GM19397 (cell line): Measurements from ENCODE around the gene NCKAP1.
"Not testable (repeated sequence)": the region's sequence is repeated elsewhere in the genome, so short reads cannot be mapped to it uniquely, and the experiment has no call there.

ENCODE experiments used
- ATAC-seq: cut with Tn5 transposase; IDR thresholded peaks from one replicate; pipeline ENCODE4 v1.9.1; 2021; ENCODE audit warnings: mild to moderate bottlenecking, moderate library complexity; ENCODE audit not compliant: unreplicated experiment

NCKAP1 gene

GRCh38 chr2:183038341-183039300 is at the start of gene NCKAP1:
TSS of gene NCKAP1 (minus strand) at chr2:183038457. CDS start at chr2:183038099, 358 bp downstream.
- ATAC-seq: peak; percentile 83

- no peak for ATAC-seq
These were observed 43.7 kb upstream of the NCKAP1 start for GRCh38 chr2:183081911-183082310.

GRCh38 chr2:183079139-183079775 is 41.0 kb upstream of the NCKAP1 start:
- ATAC-seq: peak; percentile 33

- peak; percentile 89 for ATAC-seq
These were observed 40.3 kb upstream of the NCKAP1 start, which contains the start of gene DUSP19 for GRCh38 chr2:183078464-183079138. TSS of gene DUSP19 (plus strand) at chr2:183078747. CDS start at chr2:183078934, 187 bp downstream.

GRCh38 chr2:183078163-183078463 is 39.9 kb upstream of the NCKAP1 start:
- ATAC-seq: no peak

GRCh38 chr2:183072177-183072576 is 33.9 kb upstream of the NCKAP1 start:
- ATAC-seq: no peak

GRCh38 chr2:183070942-183071844 is 32.9 kb upstream of the NCKAP1 start:
- ATAC-seq: no peak

GRCh38 chr2:183069174-183069573 is 30.9 kb upstream of the NCKAP1 start:
- no peak for ATAC-seq

GRCh38 chr2:183068561-183068960 is 30.3 kb upstream of the NCKAP1 start:
- no peak for ATAC-seq

- ATAC-seq: no peak
These were observed 24.8 kb upstream of the NCKAP1 start for GRCh38 chr2:183063083-183063482.

GRCh38 chr2:183060571-183061231 is 22.4 kb upstream of the NCKAP1 start:
- no peak for ATAC-seq

GRCh38 chr2:183059561-183059960 is 21.3 kb upstream of the NCKAP1 start:
- ATAC-seq: no peak

- peak; percentile 43 for ATAC-seq
These were observed 19.2 kb upstream of the NCKAP1 start for GRCh38 chr2:183057333-183057985.

- no peak for ATAC-seq
These were observed 11.2 kb upstream of the NCKAP1 start for GRCh38 chr2:183049420-183049819.

- not testable (repeated sequence) for ATAC-seq
These were observed 9.3 kb upstream of the NCKAP1 start for GRCh38 chr2:183047486-183048125.

- not testable (repeated sequence) for ATAC-seq
These were observed 5.3 kb upstream of the NCKAP1 start for GRCh38 chr2:183043580-183043979.

- no peak for ATAC-seq
These were observed 2.3 kb upstream of the NCKAP1 start for GRCh38 chr2:183040604-183041003.

GRCh38 chr2:183037553-183038340 is 510 bp downstream of the NCKAP1 start:
- peak; percentile 51 for ATAC-seq
